ENCODE data around the gene PHACTR4. TPM values are rescaled to one million over a fixed set of nuclear protein-coding genes. Genes with fewer than 3 reads are reported as not detected.

PHACTR4 gene
- total RNA-seq, 1 experiment from 2014 or later, result 10.0 TPM

DNA sequence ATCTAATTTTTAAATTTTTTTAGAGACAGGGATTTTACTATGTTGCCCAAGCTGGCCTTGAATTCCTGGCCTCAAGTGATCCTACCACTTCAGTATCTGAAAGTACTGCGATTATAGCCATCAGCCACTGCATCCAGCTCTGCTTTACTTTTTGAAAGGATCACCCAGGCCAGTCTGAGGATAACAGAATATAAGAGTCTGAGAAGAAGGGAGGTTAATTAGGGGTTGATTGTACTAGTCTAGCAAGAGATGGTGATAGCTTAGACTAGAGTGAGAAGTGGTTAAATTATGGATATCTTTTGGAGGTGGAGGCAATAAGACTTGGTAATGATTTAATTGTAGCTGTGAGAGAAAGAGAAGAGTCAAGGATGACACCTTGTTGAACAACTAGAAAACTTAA is 32.2 kb downstream of the PHACTR4 start:
- no peak overlapping the region for H3K27ac ChIP-seq (ENCODE audit: low read length)
- H2AFZ ChIP-seq (ENCODE audit: low read length), result no peak overlapping the region
- H3K9me3 ChIP-seq (ENCODE audit: low read length), result no peaks in the 10 kb centered on the region
- no peak overlapping the region for H3K4me2 ChIP-seq (ENCODE audit: low read depth, low read length, poor library complexity, severe bottlenecking)
- no peak overlapping the region for H3K9ac ChIP-seq (ENCODE audit: low read length)
- DNase-seq, result no peak
- no peak overlapping the region for H3K4me3 ChIP-seq (ENCODE audit: low read length)
- H3K36me3 ChIP-seq (ENCODE audit: insufficient read depth, low read length), result no peaks in the 10 kb centered on the region
- peaks cover 79% of the 10 kb centered on the region for H3K79me2 ChIP-seq (ENCODE audit: low read length)
- H4K20me1 ChIP-seq (ENCODE audit: insufficient read depth, low read depth, low read length), result no peaks in the 10 kb centered on the region
- no peaks in the 10 kb centered on the region for H3K27me3 ChIP-seq (ENCODE audit: low read length)
- H3K9me2 ChIP-seq (replicated peaks; ENCODE audit: insufficient read depth, low read length), result no peaks in the 10 kb centered on the region
- peaks cover 17% of the 10 kb centered on the region for H3K4me1 ChIP-seq (ENCODE audit: low read length)

DNA sequence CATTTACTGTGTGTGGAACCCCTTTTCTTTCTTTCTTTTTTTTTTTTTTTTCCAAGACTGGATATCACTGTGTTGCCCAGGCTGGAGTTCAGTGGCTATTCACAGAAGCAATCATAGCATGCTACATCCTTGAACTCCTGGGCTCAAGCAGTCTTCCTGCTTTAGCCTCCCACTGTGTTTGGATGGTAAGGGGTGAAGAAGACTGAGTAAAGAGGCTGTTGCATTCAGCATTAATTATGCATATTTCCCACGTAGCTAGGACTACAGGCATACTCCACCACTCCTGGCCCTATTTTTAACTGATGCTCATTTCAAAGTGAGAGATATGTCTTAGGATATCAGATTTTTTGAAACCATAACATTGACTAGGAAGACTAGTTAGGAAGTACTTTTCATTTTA is 39.5 kb downstream of the PHACTR4 start:
- H4K20me1 ChIP-seq (ENCODE audit: insufficient read depth, low read depth, low read length), result no peaks in the 10 kb centered on the region

DNA sequence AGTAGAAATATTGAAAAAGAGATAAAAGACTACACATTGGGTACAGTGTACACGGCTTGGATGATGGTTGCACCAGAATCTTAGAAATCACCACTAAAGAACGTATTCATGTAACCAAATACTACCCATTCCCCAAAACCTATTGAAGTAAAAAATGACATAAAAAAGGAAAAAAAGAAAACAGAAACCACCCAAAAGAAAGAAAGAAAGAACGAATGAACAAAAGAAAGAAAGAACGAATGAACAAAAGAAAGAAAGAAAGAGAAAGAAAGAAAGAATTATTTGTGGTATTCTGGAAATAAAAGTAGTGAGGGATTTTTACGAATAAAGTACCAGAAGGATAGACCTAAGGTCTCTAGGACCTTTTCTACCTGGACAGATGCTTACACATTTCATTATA is 42.1 kb downstream of the PHACTR4 start:
- Histone ChIP-seq H3K79me2 (ENCODE audit: low read length) (peaks cover 54% of the 10 kb centered on the region), H3K9me3 (ENCODE audit: low read length) (no peaks in the 10 kb centered on the region), H4K20me1 (ENCODE audit: insufficient read depth, low read depth, low read length) (no peaks in the 10 kb centered on the region), H2AFZ (ENCODE audit: low read length) (no peak overlapping the region), H3K27me3 (ENCODE audit: low read length) (no peaks in the 10 kb centered on the region), H3K4me2 (ENCODE audit: low read depth, low read length, poor library complexity, severe bottlenecking) (no peak overlapping the region), H3K36me3 (ENCODE audit: insufficient read depth, low read length) (no peaks in the 10 kb centered on the region), H3K9ac (ENCODE audit: low read length) (no peak overlapping the region), H3K27ac (ENCODE audit: low read length) (no peak overlapping the region), H3K4me1 (ENCODE audit: low read length) (peaks cover 51% of the 10 kb centered on the region), H3K4me3 (ENCODE audit: low read length) (no peak overlapping the region), H3K9me2 (replicated peaks; ENCODE audit: insufficient read depth, low read length) (no peaks in the 10 kb centered on the region)
- DNase-seq, result no peak

More for the DNA sequence above, 39.5 kb downstream of the PHACTR4 start:
- Histone ChIP-seq H3K36me3 (ENCODE audit: insufficient read depth, low read length) (no peaks in the 10 kb centered on the region), H2AFZ (ENCODE audit: low read length) (no peak overlapping the region), H3K79me2 (ENCODE audit: low read length) (peaks cover 55% of the 10 kb centered on the region), H3K9ac (ENCODE audit: low read length) (no peak overlapping the region), H3K27me3 (ENCODE audit: low read length) (no peaks in the 10 kb centered on the region), H3K4me3 (ENCODE audit: low read length) (no peak overlapping the region), H3K4me1 (ENCODE audit: low read length) (peaks cover 46% of the 10 kb centered on the region), H3K9me3 (ENCODE audit: low read length) (no peaks in the 10 kb centered on the region), H3K4me2 (ENCODE audit: low read depth, low read length, poor library complexity, severe bottlenecking) (no peak overlapping the region), H3K9me2 (replicated peaks; ENCODE audit: insufficient read depth, low read length) (no peaks in the 10 kb centered on the region), H3K27ac (ENCODE audit: low read length) (peak overlapping the region; percentile 8; the same call in 1 of the 2 replicates)
- no peak for DNase-seq

DNA sequence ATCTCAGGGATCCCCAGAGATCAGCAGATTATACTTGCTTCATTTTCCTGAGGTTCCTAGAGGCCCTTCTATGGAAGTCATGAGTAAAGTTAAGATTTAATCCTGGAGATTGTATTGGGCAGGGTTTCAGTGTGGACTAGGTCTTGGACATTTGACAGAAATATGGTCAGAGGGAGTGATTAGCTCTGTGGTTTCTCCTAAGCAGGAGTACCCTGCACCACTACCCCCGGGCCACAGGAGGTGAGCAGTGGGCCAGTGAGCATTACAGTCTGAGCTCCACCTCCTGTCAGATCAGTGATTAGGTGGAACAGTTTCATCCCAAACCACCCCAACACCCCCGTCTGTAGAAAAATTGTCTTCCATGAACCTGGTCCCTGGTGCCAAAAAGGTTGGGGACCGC is 43.2 kb downstream of the PHACTR4 start:
- Histone ChIP-seq H3K36me3 (ENCODE audit: insufficient read depth, low read length) (no peaks in the 10 kb centered on the region), H3K9ac (ENCODE audit: low read length) (no peak overlapping the region), H3K4me3 (ENCODE audit: low read length) (no peak overlapping the region), H3K27me3 (ENCODE audit: low read length) (no peaks in the 10 kb centered on the region), H3K9me2 (replicated peaks; ENCODE audit: insufficient read depth, low read length) (no peaks in the 10 kb centered on the region), H3K4me2 (ENCODE audit: low read depth, low read length, poor library complexity, severe bottlenecking) (no peak overlapping the region), H3K9me3 (ENCODE audit: low read length) (no peaks in the 10 kb centered on the region), H4K20me1 (ENCODE audit: insufficient read depth, low read depth, low read length) (no peaks in the 10 kb centered on the region), H3K27ac (ENCODE audit: low read length) (peak overlapping the region; percentile 33; the same call in 1 of the 2 replicates), H3K4me1 (ENCODE audit: low read length) (peaks cover 54% of the 10 kb centered on the region), H2AFZ (ENCODE audit: low read length) (no peak overlapping the region; the same call in 1 of the 2 replicates), H3K79me2 (ENCODE audit: low read length) (peaks cover 58% of the 10 kb centered on the region)
- DNase-seq, result peak; percentile 44

DNA sequence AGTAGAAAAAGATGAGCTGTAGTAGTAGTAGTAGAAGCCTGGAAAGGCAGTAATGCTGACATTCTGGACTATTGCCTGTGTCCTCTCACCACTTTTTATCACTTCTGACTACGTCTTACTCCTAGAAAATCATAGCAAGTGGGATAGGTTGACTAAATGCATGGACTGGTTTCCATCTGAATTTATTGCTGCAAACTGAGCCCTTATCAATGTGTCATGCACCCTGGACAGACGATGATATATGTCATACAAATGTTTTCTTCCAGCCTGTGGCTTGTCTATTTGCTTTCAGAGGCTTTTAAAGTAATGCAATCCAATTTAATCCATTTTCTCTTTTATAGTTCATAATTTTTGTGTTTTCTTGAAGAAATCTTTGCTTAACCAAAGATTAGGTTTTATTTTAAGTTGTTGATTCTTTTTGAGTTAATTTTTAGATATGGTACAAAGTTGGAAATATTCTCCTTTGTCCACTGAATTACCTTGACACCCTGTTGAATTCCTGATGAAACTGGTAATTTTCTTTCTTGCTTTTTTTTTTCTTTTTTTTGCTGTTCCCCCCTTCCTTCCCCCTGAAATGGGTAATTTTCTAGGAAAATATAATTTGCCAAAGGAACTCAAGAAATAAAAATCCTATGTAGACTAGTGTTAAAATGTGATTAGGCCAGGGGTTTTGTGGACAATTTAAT is 47.1 kb downstream of the PHACTR4 start:
- peak overlapping the region; percentile 78 for H3K4me2 ChIP-seq (ENCODE audit: low read depth, low read length, poor library complexity, severe bottlenecking)

DNA sequence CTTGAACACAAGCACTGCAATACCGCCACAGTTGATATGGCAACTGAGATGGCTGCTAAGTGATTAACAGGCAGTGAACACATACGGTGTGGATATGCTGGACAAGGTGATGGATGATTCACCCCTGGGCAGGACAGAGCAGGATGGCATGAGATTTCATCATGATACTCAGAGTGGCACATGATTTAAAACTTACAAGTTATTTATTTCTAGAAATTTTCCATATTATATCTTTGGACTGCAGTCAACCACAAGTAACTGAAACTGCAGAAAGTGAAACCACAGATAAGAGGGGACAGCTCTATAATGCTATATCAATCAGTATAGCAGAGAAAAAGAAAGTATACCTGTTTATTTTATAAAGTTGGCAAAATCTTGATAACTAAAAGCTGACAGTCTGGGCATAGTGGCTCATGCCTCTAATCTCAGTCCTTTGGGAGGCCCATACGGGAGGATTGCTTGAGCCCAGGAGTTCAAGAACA is 47.9 kb downstream of the PHACTR4 start:
- Histone ChIP-seq H3K9ac (ENCODE audit: low read length) (peak overlapping the region; percentile 58), H3K9me3 (ENCODE audit: low read length) (no peaks in the 10 kb centered on the region), H3K4me1 (ENCODE audit: low read length) (peaks cover 42% of the 10 kb centered on the region), H3K27ac (ENCODE audit: low read length) (peak overlapping the region; percentile 52; the same call in 1 of the 2 replicates), H3K4me3 (ENCODE audit: low read length) (peak overlapping the region; percentile 51), H3K36me3 (ENCODE audit: insufficient read depth, low read length) (no peaks in the 10 kb centered on the region), H3K4me2 (ENCODE audit: low read depth, low read length, poor library complexity, severe bottlenecking) (peak overlapping the region; percentile 78), H3K9me2 (replicated peaks; ENCODE audit: insufficient read depth, low read length) (no peaks in the 10 kb centered on the region), H2AFZ (ENCODE audit: low read length) (peak overlapping the region; percentile 70; the same call in 1 of the 2 replicates), H3K79me2 (ENCODE audit: low read length) (peaks cover 78% of the 10 kb centered on the region), H4K20me1 (ENCODE audit: insufficient read depth, low read depth, low read length) (no peaks in the 10 kb centered on the region), H3K27me3 (ENCODE audit: low read length) (no peaks in the 10 kb centered on the region)
- peak; percentile 52 for DNase-seq

More for the DNA sequence above, 47.1 kb downstream of the PHACTR4 start:
- Histone ChIP-seq H3K9me2 (replicated peaks; ENCODE audit: insufficient read depth, low read length) (no peaks in the 10 kb centered on the region), H3K36me3 (ENCODE audit: insufficient read depth, low read length) (no peaks in the 10 kb centered on the region), H3K4me1 (ENCODE audit: low read length) (peaks cover 46% of the 10 kb centered on the region), H3K4me3 (ENCODE audit: low read length) (peak overlapping the region; percentile 51; the same call in 1 of the 2 replicates), H3K27me3 (ENCODE audit: low read length) (no peaks in the 10 kb centered on the region), H2AFZ (ENCODE audit: low read length) (no peak overlapping the region), H3K9ac (ENCODE audit: low read length) (peak overlapping the region; percentile 58; the same call in 1 of the 2 replicates), H3K9me3 (ENCODE audit: low read length) (no peaks in the 10 kb centered on the region), H4K20me1 (ENCODE audit: insufficient read depth, low read depth, low read length) (no peaks in the 10 kb centered on the region), H3K27ac (ENCODE audit: low read length) (peak overlapping the region; percentile 52; the same call in 1 of the 2 replicates), H3K79me2 (ENCODE audit: low read length) (peaks cover 76% of the 10 kb centered on the region)
- DNase-seq, result no peak

DNA sequence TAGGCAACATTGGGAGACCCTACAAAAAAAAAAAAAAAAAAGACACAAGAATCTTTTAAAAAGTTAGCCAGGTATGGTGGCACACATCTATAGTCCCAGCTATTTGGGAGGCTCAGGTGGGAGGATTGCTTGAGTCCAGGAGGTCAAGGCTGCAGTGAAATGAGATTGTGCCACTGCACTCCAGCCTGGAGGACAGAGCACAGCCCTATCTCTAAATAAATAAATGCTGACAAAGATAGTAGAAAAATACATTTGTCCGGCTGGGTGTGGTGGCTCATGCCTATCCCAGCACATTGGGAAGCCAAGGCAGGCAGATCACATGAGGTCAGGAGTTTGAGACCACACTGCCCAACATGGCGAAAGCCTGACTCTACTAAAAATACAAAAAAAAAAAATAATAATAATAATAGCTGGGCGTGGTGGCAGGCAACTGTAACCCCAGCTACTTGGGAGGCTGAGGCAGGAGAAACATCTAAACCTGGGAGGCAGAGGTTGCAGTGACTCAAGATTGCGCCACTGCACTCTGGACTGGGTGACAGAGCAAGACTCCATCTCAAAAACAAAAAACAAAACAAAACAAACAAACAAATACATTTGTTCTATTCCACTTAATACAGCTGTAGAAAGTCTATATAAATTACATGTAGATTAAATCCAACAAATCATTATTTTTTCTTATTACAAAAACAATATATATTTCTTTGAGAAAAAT is 48.5 kb downstream of the PHACTR4 start:
- Histone ChIP-seq H3K9me2 (replicated peaks; ENCODE audit: insufficient read depth, low read length) (no peaks in the 10 kb centered on the region), H3K27me3 (ENCODE audit: low read length) (no peaks in the 10 kb centered on the region), H3K36me3 (ENCODE audit: insufficient read depth, low read length) (no peaks in the 10 kb centered on the region), H3K9ac (ENCODE audit: low read length) (peak overlapping the region; percentile 58), H3K4me3 (ENCODE audit: low read length) (no peak overlapping the region; the same call in 1 of the 2 replicates), H3K79me2 (ENCODE audit: low read length) (peaks cover 74% of the 10 kb centered on the region), H4K20me1 (ENCODE audit: insufficient read depth, low read depth, low read length) (no peaks in the 10 kb centered on the region), H3K4me1 (ENCODE audit: low read length) (peaks cover 37% of the 10 kb centered on the region), H3K27ac (ENCODE audit: low read length) (peak overlapping the region; percentile 52; the same call in 1 of the 2 replicates), H3K9me3 (ENCODE audit: low read length) (no peaks in the 10 kb centered on the region), H3K4me2 (ENCODE audit: low read depth, low read length, poor library complexity, severe bottlenecking) (peak overlapping the region; percentile 78), H2AFZ (ENCODE audit: low read length) (no peak overlapping the region)
- DNase-seq, result no peak

DNA sequence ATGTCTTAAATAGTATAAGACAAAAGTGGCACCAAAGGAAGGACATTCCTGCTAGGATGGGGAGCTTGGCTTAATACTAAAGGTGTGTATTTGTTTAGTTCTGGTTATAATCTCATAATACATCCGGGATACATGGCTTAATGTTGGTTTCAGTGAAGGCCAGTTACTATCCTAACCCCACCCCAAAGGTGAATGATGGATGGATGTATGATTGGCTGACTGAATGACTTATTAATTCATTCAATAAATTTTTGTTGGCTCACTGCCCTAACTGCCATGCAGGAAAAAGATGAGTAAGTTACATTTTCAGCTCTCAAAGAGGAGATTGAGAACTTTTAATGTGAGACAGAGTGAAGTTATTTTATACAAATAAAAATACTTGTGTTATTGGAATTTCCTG is 52.2 kb downstream of the PHACTR4 start:
- no peaks in the 10 kb centered on the region for H3K27me3 ChIP-seq (ENCODE audit: low read length)
- no peak overlapping the region for H3K9ac ChIP-seq (ENCODE audit: low read length)
- no peak overlapping the region for H3K4me3 ChIP-seq (ENCODE audit: low read length)
- no peaks in the 10 kb centered on the region for H4K20me1 ChIP-seq (ENCODE audit: insufficient read depth, low read depth, low read length)
- H3K9me2 ChIP-seq (replicated peaks; ENCODE audit: insufficient read depth, low read length), result no peaks in the 10 kb centered on the region
- peaks cover 56% of the 10 kb centered on the region for H3K79me2 ChIP-seq (ENCODE audit: low read length)
- H2AFZ ChIP-seq (ENCODE audit: low read length), result no peak overlapping the region
- 0 out of 2 replicates have a peak overlapping the region, but pooled peaks have one; percentile 6 for H3K27ac ChIP-seq (ENCODE audit: low read length)
- H3K4me1 ChIP-seq (ENCODE audit: low read length), result peaks cover 17% of the 10 kb centered on the region
- H3K36me3 ChIP-seq (ENCODE audit: insufficient read depth, low read length), result no peaks in the 10 kb centered on the region
- no peaks in the 10 kb centered on the region for H3K9me3 ChIP-seq (ENCODE audit: low read length)
- DNase-seq, result no peak
- H3K4me2 ChIP-seq (ENCODE audit: low read depth, low read length, poor library complexity, severe bottlenecking), result no peak overlapping the region

All from Karpas-422 (cell line).